ENCODE results near the gene CAND1. TPM values are rescaled to one million over a fixed set of nuclear protein-coding genes. Genes with fewer than 3 reads are reported as not detected.

CAND1 gene
- polyA plus RNA-seq, 2 of the 4 experiments (the other 2 are of a cell fraction) = 70.3 to 185 TPM

DNA sequence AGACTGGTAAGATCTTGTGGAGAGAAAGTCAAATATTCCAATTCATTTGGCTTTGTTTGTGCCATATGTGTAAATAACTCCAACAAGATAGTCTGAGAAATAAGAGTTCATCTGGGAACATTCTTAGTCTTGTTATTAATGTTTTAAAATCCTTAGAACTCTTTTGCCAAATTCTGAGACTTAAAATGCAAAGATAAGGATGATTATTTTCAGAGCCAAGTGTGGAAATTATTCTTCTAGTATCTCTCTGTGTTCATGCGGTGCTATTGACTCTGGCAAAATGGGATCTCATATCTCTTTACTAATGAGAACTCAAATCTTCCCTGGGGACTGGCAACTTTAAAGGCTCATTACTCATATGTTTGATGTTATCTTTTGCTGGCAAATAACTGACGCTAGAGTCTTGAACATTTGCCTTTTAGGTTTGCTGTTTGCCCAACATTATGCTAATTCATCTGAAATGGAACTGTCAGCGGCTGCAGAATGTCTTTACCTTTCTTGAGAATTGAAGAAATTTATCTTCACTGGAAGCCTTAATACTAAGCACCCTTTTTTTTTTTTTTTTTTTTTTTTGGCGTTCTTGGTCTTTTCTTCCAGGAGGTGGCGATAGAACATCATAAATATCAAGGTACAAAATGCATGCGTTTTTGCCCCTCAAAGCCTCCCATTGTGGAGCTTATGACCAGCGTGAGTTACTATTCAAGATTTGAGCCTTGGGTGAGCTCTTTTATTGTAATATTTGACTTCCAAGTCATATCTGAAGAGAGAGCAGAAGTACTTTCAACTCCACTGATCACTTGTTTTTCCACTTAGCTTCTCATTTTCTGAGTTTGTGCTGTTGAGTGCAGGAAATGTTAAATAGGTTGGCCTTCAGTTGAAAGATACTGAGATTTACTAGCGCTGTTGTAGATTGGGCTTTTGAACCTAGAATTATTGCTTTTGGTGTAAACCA, 86.5 kb downstream of the CAND1 start (continued):
- TF ChIP-seq NPAS2 (CRISPR knock-in tag; IDR thresholded peaks at IDR 0.05; ENCODE audit: borderline replicate concordance) (no peak), SREBF2 (IDR thresholded peaks at IDR 0.05) (no peak), EHF (CRISPR knock-in tag; IDR thresholded peaks at IDR 0.05) (no peak), POLR2A (IDR thresholded peaks at IDR 0.05; ENCODE audit: low read length) (no peak)

DNA sequence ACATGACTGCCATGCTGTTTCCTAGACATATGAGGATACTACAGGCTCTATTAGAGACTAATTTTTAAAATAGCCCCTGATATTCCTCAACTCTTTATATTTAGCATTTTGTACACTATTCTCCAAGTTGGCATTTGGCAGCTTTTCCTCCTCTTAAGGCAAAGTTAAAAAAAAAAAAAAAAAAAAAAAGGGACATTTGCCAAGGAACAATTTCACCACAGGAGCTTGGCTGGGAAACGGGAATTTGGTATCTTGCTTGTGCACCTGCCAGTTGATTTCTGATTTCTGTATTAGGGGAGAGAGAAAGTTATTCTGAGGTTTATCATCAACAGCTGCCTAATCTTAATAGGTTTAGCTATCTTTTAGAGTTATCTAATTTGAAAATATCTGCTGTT, 87.2 kb downstream of the CAND1 start:
- no peak overlapping the region for H3K27ac ChIP-seq
- FAIRE-seq (no peak), DNase-seq (ENCODE audit: low read depth in 1 of 2, low spot score in 1 of 2) (no peak), ATAC-seq (no peak)
- WGBS (ENCODE audit: missing lambda C conversion rate) = 95% methylated on average over 1 of the region's 1 CpG
- no peak overlapping the region for H3K4me3 ChIP-seq
- H3K9me3 ChIP-seq = no peaks in the 10 kb centered on the region
- H3K4me2 ChIP-seq = no peak overlapping the region
- POLR2A ChIA-PET = no interaction called here
- TF ChIP-seq, protein P1, sequence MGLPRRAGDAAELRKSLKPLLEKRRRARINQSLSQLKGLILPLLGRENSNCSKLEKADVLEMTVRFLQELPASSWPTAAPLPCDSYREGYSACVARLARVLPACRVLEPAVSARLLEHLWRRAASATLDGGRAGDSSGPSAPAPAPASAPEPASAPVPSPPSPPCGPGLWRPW (IDR thresholded peaks at IDR 0.05) = no peak
- TF ChIP-seq MAFK (IDR thresholded peaks at IDR 0.05; ENCODE audit: partially characterized antibody) (no peak), RARB (CRISPR knock-in tag; IDR thresholded peaks at IDR 0.05) (no peak), SMC3 (IDR thresholded peaks at IDR 0.05) (no peak), KDM1A (IDR thresholded peaks at IDR 0.05; ENCODE audit: low read depth) (no peak), CHD4 (IDR thresholded peaks at IDR 0.05; ENCODE audit: borderline replicate concordance) (no peak), NFE2L2 (conservative IDR thresholded peaks at IDR 0.05; ENCODE audit: low read length) (no peak), EHMT2 (IDR thresholded peaks at IDR 0.05; ENCODE audit: low read depth) (no peak), JUN (IDR thresholded peaks at IDR 0.05) (no peak), CBX8 (IDR thresholded peaks at IDR 0.05) (no peak), NR3C1 (IDR thresholded peaks at IDR 0.05) (no peak)
- TF ChIP-seq, protein P2, sequence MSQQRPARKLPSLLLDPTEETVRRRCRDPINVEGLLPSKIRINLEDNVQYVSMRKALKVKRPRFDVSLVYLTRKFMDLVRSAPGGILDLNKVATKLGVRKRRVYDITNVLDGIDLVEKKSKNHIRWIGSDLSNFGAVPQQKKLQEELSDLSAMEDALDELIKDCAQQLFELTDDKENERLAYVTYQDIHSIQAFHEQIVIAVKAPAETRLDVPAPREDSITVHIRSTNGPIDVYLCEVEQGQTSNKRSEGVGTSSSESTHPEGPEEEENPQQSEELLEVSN (IDR thresholded peaks at IDR 0.05; ENCODE audit: borderline replicate concordance, low read depth) = no peak
- TF ChIP-seq, protein P3, sequence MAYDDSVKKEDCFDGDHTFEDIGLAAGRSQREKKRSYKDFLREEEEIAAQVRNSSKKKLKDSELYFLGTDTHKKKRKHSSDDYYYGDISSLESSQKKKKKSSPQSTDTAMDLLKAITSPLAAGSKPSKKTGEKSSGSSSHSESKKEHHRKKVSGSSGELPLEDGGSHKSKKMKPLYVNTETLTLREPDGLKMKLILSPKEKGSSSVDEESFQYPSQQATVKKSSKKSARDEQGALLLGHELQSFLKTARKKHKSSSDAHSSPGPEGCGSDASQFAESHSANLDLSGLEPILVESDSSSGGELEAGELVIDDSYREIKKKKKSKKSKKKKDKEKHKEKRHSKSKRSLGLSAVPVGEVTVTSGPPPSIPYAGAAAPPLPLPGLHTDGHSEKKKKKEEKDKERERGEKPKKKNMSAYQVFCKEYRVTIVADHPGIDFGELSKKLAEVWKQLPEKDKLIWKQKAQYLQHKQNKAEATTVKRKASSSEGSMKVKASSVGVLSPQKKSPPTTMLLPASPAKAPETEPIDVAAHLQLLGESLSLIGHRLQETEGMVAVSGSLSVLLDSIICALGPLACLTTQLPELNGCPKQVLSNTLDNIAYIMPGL (CRISPR knock-in tag; IDR thresholded peaks at IDR 0.05; ENCODE audit: borderline replicate concordance) = no peak
- TF ChIP-seq, protein P4, sequence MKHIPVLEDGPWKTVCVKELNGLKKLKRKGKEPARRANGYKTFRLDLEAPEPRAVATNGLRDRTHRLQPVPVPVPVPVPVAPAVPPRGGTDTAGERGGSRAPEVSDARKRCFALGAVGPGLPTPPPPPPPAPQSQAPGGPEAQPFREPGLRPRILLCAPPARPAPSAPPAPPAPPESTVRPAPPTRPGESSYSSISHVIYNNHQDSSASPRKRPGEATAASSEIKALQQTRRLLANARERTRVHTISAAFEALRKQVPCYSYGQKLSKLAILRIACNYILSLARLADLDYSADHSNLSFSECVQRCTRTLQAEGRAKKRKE (CRISPR knock-in tag; IDR thresholded peaks at IDR 0.05; ENCODE audit: low read depth) = no peak
- CTCF ChIA-PET = interaction anchor here (0.6 to 3.8 kb wide), 24 partner anchors 8 to 1996 kb away, joined by 3 to 20 read pairs (median 3); no protein-coding TSS in a partner anchor
- no peaks in the 10 kb centered on the region for H3K4me1 ChIP-seq

DNA sequence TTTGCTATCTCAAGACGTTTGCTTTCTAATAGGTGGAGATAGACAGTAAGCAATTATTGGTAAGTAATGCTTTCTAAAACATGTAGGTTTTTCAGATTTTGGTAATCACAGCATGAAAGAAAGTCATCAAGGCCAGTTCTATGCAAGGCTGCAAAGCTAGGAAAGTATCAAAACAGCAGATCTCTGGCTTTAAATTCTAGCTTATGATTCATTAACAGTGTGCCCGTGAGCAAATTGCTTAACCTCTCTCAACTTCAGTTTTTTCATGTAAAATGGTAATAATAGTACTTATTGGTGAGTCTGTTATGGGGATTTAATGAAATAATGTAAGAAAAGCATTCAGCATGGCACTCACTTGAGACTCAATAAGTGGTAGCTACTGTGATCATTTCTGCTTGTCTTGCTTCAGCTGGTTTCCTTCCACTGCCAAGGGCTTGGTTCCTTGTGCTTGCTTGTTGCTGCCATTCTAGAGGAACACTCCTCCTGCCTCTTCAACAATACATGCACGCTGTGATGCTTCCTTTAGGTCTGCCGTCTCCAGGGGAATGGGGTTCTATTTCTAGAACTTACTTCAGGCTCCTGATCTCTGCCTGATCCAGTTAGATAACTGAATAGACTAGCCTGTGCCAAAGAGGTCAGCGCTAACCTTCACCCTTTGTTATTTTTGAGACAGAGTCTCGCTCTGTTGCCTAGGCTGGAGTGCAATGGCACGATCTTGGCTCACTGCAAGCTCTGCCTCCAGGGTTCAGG, 88.4 kb downstream of the CAND1 start:
- Histone ChIP-seq H3K27ac (no peak overlapping the region), H3K9me3 (0 out of 3 replicates have a peak, but pooled peaks cover 4% of the 10 kb centered on the region), H3K4me2 (no peak overlapping the region), H3K4me3 (no peak overlapping the region), H3K4me1 (no peaks in the 10 kb centered on the region)
- 56% methylated on average over 7 of the region's 7 CpGs for WGBS (ENCODE audit: missing lambda C conversion rate)
- DNase-seq (ENCODE audit: low read depth in 1 of 2, low spot score in 1 of 2) (no peak), FAIRE-seq (no peak), ATAC-seq (no peak)
- TF ChIP-seq MAZ (IDR thresholded peaks at IDR 0.05; ENCODE audit: borderline replicate concordance, low read depth, low read length) (no peak), FOXS1 (CRISPR knock-in tag; IDR thresholded peaks at IDR 0.05) (no peak), HOXB5 (CRISPR knock-in tag; IDR thresholded peaks at IDR 0.05) (no peak), CBX2 (IDR thresholded peaks at IDR 0.05; ENCODE audit: borderline replicate concordance, low read depth) (no peak)
- ChIA-PET CTCF (interaction anchor here (1.0 to 3.8 kb wide), 5 partner anchors 71 to 865 kb away, joined by 3 to 20 read pairs (median 3); no protein-coding TSS in a partner anchor), POLR2A (no interaction called here)

Data from A549 (cell line).